Measurements from ENCODE around the gene P3H2. TPM values are rescaled to one million over a fixed set of nuclear protein-coding genes. Genes with fewer than 3 reads are reported as not detected.

P3H2 gene
- total RNA-seq, 1 experiment from 2014 or later = 19.6 TPM

- Histone ChIP-seq H3K9me3 (ENCODE audit: low read depth, low read length, poor library complexity, severe bottlenecking) (no peaks in the 10 kb centered on the region), H3K36me3 (ENCODE audit: insufficient read depth, low read length, poor library complexity, severe bottlenecking) (no peaks in the 10 kb centered on the region), H3K4me1 (ENCODE audit: insufficient read depth, low read length, poor library complexity, severe bottlenecking) (peaks cover 21% of the 10 kb centered on the region), H3K27me3 (replicated peaks; ENCODE audit: insufficient read depth, low read depth, low read length, poor library complexity) (no peaks in the 10 kb centered on the region), H3K4me3 (ENCODE audit: low read depth, low read length, poor library complexity, severe bottlenecking) (no peak overlapping the region), H3K27ac (ENCODE audit: low read depth, low read length, poor library complexity, severe bottlenecking) (peak overlapping the region; percentile 61)
- intact Hi-C loops (cut with micrococcal nuclease; ENCODE audit: unreplicated experiment) = loop anchor here (1.0 to 10.0 kb wide), 4 partner anchors 161 to 678 kb away; no protein-coding TSS in a partner anchor
- BruUV-seq (replicated peaks) = no TSS peak
- TF ChIP-seq EZH2 (IDR thresholded peaks at IDR 0.05; ENCODE audit: borderline replicate concordance, low read depth, low read length, poor library complexity, severe bottlenecking) = no peak
- TF ChIP-seq CTCF (conservative IDR thresholded peaks at IDR 0.05; ENCODE audit: low read depth, low read length) = peak; percentile 80
- ChIA-PET POLR2A (ENCODE audit: low non-redundant PET) (no interaction called here), CTCF (interaction anchor here (0.5 to 2.4 kb wide), 11 partner anchors 8 to 737 kb away, joined by 3 to 22 read pairs (median 3); no protein-coding TSS in a partner anchor)
- DNase-seq (ENCODE audit: low spot score) = peak; percentile 79
Observed at GRCh38 chr3:189947948-189948723, 172.6 kb downstream of the P3H2 start.

GRCh38 chr3:189947068-189947467 is 173.6 kb downstream of the P3H2 start:
- DNase-seq (ENCODE audit: low spot score) = no peak
- Histone ChIP-seq H3K27ac (ENCODE audit: low read depth, low read length, poor library complexity, severe bottlenecking) (peak overlapping the region; percentile 46), H3K9me3 (ENCODE audit: low read depth, low read length, poor library complexity, severe bottlenecking) (no peaks in the 10 kb centered on the region), H3K27me3 (replicated peaks; ENCODE audit: insufficient read depth, low read depth, low read length, poor library complexity) (no peaks in the 10 kb centered on the region), H3K36me3 (ENCODE audit: insufficient read depth, low read length, poor library complexity, severe bottlenecking) (no peaks in the 10 kb centered on the region), H3K4me3 (ENCODE audit: low read depth, low read length, poor library complexity, severe bottlenecking) (no peak overlapping the region), H3K4me1 (ENCODE audit: insufficient read depth, low read length, poor library complexity, severe bottlenecking) (peaks cover 21% of the 10 kb centered on the region)
- BruUV-seq (replicated peaks) = no TSS peak
- ChIA-PET CTCF (interaction anchor here (2.4 kb wide), 1 partner anchor 674 kb away, joined by 22 read pairs; no protein-coding TSS in a partner anchor), POLR2A (ENCODE audit: low non-redundant PET) (no interaction called here)
- TF ChIP-seq EZH2 (IDR thresholded peaks at IDR 0.05; ENCODE audit: borderline replicate concordance, low read depth, low read length, poor library complexity, severe bottlenecking) = no peak
- TF ChIP-seq CTCF (conservative IDR thresholded peaks at IDR 0.05; ENCODE audit: low read depth, low read length) = no peak
- intact Hi-C loops (cut with micrococcal nuclease; ENCODE audit: unreplicated experiment) = loop anchor here (5.0 to 10.0 kb wide), 2 partner anchors 160 to 262 kb away; no protein-coding TSS in a partner anchor

GRCh38 chr3:189945935-189946709 is 174.6 kb downstream of the P3H2 start:
- H3K4me3 ChIP-seq (ENCODE audit: low read depth, low read length, poor library complexity, severe bottlenecking) = no peak overlapping the region
- H3K27me3 ChIP-seq (replicated peaks; ENCODE audit: insufficient read depth, low read depth, low read length, poor library complexity) = no peaks in the 10 kb centered on the region
- BruUV-seq (replicated peaks) = no TSS peak
- H3K36me3 ChIP-seq (ENCODE audit: insufficient read depth, low read length, poor library complexity, severe bottlenecking) = no peaks in the 10 kb centered on the region
- ChIA-PET CTCF (no interaction called here), POLR2A (ENCODE audit: low non-redundant PET) (no interaction called here)
- no peak for TF ChIP-seq CTCF (conservative IDR thresholded peaks at IDR 0.05; ENCODE audit: low read depth, low read length)
- no peak for TF ChIP-seq EZH2 (IDR thresholded peaks at IDR 0.05; ENCODE audit: borderline replicate concordance, low read depth, low read length, poor library complexity, severe bottlenecking)
- H3K27ac ChIP-seq (ENCODE audit: low read depth, low read length, poor library complexity, severe bottlenecking) = no peak overlapping the region
- H3K4me1 ChIP-seq (ENCODE audit: insufficient read depth, low read length, poor library complexity, severe bottlenecking) = peaks cover 21% of the 10 kb centered on the region
- no peak for DNase-seq (ENCODE audit: low spot score)
- no peaks in the 10 kb centered on the region for H3K9me3 ChIP-seq (ENCODE audit: low read depth, low read length, poor library complexity, severe bottlenecking)
- intact Hi-C loops (cut with micrococcal nuclease; ENCODE audit: unreplicated experiment) = loop anchor here (5.0 to 10.0 kb wide), 2 partner anchors 159 to 261 kb away; no protein-coding TSS in a partner anchor

Measured in A673 (cell line).